ENCODE results near the gene ADARB2.
A peak's percentile ranks its signal among the peaks of the same experiment; 100 is the strongest.

ADARB2 gene

GRCh38 chr10:1395025-1395480, 342.3 kb downstream of the ADARB2 start:
- no peak for DNase-seq (ENCODE audit: low spot score)

- DNase-seq (ENCODE audit: low spot score), result peak; percentile 13
Measured at GRCh38 chr10:1394155-1394912, 343.0 kb downstream of the ADARB2 start.

- peak; percentile 8 for DNase-seq (ENCODE audit: low spot score)
Measured at GRCh38 chr10:1393481-1393880, 343.8 kb downstream of the ADARB2 start.

GRCh38 chr10:1392127-1392526, 345.2 kb downstream of the ADARB2 start:
- DNase-seq (ENCODE audit: low spot score), result peak; percentile 1

GRCh38 chr10:1390200-1390599, 347.1 kb downstream of the ADARB2 start:
- DNase-seq (ENCODE audit: low spot score), result peak; percentile 1

- DNase-seq (ENCODE audit: low spot score), result peak; percentile 3
Measured at GRCh38 chr10:1384026-1384425, 353.3 kb downstream of the ADARB2 start.

GRCh38 chr10:1382711-1383110, 354.6 kb downstream of the ADARB2 start:
- DNase-seq (ENCODE audit: low spot score), result peak; percentile 24

- peak; percentile 6 for DNase-seq (ENCODE audit: low spot score)
Measured at GRCh38 chr10:1381339-1381738, 356.0 kb downstream of the ADARB2 start.

- DNase-seq (ENCODE audit: low spot score), result peak; percentile 23
Measured at GRCh38 chr10:1380088-1380671, 357.1 kb downstream of the ADARB2 start.

GRCh38 chr10:1379601-1380000, 357.7 kb downstream of the ADARB2 start:
- DNase-seq (ENCODE audit: low spot score), result peak; percentile 41

- DNase-seq (ENCODE audit: low spot score), result peak; percentile 5
Measured at GRCh38 chr10:1378473-1378872, 358.9 kb downstream of the ADARB2 start.

GRCh38 chr10:1377740-1378397, 359.5 kb downstream of the ADARB2 start:
- DNase-seq (ENCODE audit: low spot score), result peak; percentile 14

GRCh38 chr10:1377231-1377630, 360.1 kb downstream of the ADARB2 start:
- peak; percentile 2 for DNase-seq (ENCODE audit: low spot score)

- DNase-seq (ENCODE audit: low spot score), result peak; percentile 12
Measured at GRCh38 chr10:1376384-1376945, 360.9 kb downstream of the ADARB2 start.

- peak; percentile 4 for DNase-seq (ENCODE audit: low spot score)
Measured at GRCh38 chr10:1375346-1376170, 361.8 kb downstream of the ADARB2 start.

- DNase-seq (ENCODE audit: low spot score), result peak; percentile 22
Measured at GRCh38 chr10:1374511-1375345, 362.6 kb downstream of the ADARB2 start.

- DNase-seq (ENCODE audit: low spot score), result peak; percentile 15
Measured at GRCh38 chr10:1373287-1373686, 364.0 kb downstream of the ADARB2 start.

- DNase-seq (ENCODE audit: low spot score), result peak; percentile 2
Measured at GRCh38 chr10:1372212-1372611, 365.1 kb downstream of the ADARB2 start.

- DNase-seq (ENCODE audit: low spot score), result no peak
Measured at GRCh38 chr10:1370298-1370697, 367.0 kb downstream of the ADARB2 start.

GRCh38 chr10:1369665-1370064, 367.7 kb downstream of the ADARB2 start:
- DNase-seq (ENCODE audit: low spot score), result peak; percentile 30

- peak; percentile 22 for DNase-seq (ENCODE audit: low spot score)
Measured at GRCh38 chr10:1369197-1369596, 368.1 kb downstream of the ADARB2 start.

All from D341Med (cell line).